ENCODE data around the gene DHRS11.
A peak's percentile ranks its signal among the peaks of the same experiment; 100 is the strongest.
"Not testable (repeated sequence)": the region's sequence is repeated elsewhere in the genome, so short reads cannot be mapped to it uniquely, and the experiment has no call there.

Gene DHRS11

DNA sequence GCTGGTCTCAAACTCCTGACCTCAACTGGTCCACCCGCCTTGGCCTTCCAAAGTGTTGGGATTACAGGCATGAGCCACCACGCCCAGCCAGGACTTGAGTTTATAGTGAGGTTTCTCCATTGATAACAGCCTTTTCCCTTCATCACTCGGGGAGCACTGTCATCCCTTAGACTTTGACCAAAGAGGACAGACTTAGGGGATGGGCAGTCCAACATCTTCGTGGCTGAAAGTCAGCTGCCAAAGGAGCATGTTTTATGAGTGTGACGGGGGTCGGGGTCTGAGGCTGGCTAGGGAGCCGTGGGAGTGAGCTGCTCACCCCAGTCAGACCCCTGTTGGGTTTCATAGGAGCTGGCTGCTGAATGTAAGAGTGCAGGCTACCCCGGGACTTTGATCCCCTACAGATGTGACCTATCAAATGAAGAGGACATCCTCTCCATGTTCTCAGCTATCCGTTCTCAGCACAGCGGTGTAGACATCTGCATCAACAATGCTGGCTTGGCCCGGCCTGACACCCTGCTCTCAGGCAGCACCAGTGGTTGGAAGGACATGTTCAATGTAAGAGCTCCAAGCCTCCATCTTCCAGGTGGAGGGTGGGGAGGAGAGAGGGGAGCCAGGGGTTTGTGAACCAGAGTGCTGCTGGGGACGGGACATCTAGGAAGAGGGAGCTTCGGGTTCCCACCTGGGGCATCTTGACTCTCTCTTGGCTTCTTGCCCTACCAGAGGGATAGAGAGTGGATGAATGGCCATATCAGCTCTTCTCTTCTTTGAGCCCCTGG is 3.1 kb downstream of the DHRS11 start:
- no peak for DNase-seq

DNA sequence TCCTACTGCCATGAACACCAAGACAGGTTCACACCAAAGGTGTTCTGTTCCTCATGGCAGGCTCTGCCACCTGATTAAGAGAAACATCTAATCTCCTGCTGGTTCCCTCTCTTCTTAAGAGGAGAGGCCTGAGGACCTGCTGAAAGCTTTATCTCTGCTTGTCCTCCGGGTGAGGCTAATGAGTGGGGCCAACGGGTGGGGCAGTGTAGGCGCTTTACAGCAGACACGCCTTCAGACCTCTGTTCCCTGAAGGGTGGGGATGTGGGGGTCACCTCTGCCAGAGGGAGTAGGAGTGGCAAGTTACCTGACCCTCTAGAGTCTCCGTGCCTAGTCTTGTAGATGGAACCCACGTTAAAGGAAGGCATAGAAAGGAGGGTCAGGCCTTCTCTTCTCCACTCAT is 5.5 kb downstream of the DHRS11 start:
- DNase-seq: no peak

DNA sequence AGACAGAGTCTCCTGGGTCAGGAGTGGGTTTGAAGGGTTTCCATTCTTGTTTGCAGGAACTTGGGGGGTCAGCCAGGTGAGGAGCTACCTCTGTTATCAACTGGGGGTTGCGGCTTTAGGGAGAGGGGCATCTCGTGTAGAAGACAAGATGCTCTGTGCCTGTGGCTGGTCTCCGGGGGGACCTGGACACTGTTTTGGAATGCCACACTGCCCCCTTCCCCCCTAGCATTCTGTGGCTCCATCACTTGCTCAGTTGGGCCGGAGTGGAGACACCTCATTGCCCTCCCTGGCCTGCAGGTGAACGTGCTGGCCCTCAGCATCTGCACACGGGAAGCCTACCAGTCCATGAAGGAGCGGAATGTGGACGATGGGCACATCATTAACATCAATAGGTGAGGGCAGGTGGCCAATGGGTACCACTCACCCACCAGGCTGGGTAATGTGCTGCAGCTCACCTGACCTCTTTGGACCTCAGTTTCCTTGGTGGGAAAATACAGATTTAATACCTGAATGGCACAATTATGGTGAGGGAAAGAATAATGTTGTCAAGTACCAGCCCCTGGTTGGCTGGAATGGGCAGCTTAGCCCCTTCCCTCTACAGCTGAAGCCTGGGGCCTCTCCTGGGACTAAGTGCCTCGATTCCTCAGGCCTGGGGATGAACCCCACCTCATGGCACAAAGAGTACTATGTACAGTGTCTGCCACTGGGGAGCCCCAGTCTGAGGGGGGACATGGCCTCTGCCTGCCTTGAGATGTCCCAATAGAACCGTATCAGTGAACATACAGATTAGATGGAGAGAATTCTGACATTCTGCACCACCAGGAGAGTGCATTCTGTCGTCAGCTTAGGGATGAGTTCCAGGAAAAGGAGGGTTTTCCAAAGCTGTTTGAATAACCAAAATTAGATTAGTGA is 6.4 kb downstream of the DHRS11 start:
- DNase-seq: no peak

DNA sequence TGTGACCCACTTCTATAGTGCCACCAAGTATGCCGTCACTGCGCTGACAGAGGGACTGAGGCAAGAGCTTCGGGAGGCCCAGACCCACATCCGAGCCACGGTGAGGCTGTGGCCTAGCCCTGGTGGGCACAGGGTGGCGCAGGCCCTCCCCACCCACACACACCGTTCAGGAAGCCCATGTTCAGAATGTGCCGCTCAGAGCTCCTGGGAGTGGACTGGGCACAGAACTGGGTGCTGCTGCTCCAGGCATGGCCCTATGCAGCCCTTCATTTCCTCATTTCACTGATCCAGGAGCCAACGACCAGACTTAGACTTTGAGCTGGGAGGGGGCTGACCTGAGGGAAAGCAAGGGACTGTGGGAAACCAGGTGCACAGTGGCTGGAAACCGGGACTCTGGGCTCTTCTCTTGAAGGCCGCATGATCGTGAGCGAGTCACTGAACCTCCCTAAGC is 7.3 kb downstream of the DHRS11 start:
- no peak for DNase-seq

DNA sequence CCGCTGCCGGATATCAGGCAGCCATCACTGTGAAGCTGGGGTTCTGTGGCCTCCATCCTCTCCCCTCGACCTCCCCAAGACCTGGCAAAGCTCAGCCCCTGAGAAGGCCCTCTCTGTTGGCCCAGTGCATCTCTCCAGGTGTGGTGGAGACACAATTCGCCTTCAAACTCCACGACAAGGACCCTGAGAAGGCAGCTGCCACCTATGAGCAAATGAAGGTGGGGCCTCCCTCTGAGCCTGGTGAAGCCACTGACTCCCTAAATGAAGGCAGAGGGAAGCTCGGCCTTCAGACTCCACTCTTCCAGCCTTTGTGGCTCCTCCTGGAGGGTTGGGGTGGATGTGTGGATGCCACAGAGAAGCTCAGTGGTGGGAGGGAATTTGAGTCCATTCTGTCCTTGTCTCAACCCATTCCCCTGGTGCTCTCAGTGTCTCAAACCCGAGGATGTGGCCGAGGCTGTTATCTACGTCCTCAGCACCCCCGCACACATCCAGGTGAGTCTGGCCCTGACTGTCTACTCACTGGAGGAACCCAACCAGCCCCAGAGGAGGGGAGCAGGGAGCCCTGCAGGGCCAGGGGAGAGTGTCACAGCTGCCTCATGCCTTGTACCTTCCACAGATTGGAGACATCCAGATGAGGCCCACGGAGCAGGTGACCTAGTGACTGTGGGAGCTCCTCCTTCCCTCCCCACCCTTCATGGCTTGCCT is 8.0 kb downstream of the DHRS11 start:
- no peak for DNase-seq

DNA sequence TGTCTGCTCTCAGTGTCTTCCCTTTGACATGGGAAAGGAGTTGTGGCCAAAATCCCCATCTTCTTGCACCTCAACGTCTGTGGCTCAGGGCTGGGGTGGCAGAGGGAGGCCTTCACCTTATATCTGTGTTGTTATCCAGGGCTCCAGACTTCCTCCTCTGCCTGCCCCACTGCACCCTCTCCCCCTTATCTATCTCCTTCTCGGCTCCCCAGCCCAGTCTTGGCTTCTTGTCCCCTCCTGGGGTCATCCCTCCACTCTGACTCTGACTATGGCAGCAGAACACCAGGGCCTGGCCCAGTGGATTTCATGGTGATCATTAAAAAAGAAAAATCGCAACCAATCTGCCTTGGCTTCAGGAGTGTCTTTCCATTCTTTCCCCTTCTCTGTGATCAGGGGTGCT is 8.8 kb downstream of the DHRS11 start:
- DNase-seq: no peak

DNA sequence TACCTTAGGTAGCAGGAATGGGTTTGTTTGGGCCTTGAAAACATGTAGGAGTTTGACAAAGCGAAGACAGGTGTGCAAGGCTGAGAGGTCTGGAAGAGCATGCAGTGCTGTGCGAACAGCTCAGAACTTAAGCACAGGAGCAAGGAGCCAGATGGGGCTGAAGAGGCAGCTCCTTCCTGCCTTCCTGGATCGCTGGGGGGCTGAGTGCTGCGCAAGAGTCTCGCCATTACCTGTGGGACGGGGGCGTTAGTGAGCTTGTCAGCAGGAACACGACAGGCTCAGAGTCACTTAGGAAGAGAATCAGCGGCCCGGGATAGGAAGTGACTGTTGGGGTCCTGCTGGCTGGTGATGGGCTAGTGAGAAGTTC is 9.2 kb downstream of the DHRS11 start:
- peak; percentile 28 to 31 for DNase-seq

DNA sequence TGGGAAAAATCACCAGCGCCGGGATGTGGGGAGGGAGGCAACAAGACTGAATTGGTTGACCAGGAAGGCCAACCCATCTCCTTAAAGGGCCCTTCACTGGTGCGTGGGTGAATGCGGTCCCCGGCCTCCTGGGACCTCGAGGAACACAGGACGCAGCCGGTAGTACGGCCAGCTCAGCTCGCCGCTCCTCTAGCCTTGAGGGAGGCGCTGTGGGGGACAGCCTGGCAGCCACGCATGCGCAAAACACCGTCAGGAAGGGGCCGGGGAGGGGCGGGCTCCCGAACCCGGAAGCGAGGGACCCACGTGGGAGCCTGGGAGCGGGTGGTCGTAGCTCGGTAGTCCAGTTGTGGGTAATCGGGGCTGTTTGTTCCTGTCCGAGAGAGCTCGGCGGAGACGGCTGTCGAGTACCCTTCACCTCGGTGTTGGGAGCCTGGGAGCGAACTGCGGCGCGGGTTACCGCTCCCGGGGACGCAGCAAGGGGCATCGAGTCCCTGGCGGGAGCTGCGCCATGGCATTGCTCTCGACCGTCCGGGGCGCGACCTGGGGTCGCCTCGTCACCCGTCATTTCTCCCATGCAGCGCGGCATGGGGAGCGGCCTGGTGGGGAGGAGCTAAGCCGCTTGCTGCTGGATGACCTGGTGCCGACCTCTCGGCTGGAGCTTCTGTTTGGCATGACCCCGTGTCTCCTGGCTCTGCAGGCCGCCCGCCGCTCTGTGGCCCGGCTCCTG is 9.8 kb downstream of the DHRS11 start, which contains the start of gene MRM1:
TSS of gene MRM1 (plus strand) at position 281 of the 727 bp plus-strand sequence. CDS start at position 509, 228 bp downstream.
- peak; percentile 89 to 92 for DNase-seq

DNA sequence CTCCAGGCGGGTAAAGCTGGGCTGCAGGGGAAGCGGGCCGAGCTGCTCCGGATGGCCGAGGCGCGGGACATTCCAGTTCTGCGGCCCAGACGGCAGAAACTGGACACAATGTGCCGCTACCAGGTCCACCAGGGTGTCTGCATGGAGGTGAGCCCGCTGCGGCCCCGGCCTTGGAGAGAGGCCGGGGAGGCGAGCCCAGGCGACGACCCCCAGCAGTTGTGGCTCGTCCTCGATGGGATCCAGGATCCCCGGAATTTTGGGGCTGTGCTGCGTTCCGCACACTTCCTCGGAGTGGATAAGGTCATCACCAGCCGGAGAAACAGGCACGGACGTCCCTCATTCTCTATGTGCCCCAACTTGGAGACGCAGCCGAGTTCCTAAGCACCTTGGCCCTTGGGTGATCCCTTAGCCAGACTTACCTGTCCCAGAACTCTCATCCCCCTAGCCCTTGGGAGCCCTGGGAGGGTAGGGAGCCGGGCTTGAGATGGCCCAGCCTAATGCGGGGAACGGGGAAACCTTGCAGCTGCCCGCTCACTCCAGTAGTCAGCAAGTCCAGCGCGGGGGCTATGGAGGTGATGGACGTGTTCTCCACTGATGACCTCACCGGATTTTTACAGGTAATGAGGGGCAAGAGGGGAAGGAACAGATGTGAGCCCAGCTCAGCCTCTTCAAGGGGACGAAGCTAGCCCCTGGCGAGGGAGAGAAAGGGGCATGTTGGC is 10.5 kb downstream of the DHRS11 start:
- peak in 1 of 2 experiments; percentile 22 for DNase-seq

DNA sequence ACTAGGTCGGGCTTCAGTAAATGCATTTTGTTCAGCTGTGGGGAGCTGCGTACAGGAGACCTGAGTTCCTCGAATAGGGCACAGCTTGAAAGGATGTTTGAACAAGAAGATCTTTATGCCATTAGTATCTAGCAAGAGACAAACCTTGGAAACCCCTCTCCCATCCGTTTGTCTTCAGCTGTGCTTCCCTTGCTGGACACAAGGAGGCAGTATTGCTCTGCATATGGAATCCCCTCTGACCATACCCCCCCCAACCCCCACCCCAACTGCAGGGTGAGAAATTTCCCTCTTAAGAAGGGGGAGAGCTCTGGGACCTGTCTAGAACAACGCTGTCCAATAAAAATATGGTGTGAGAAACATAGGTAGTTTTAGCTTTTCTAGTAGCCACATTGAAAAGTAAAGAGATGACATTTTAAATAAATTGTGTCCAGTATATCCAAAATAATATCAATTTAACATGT is 11.3 kb downstream of the DHRS11 start:
- DNase-seq: peak; percentile 62 to 67

DNA sequence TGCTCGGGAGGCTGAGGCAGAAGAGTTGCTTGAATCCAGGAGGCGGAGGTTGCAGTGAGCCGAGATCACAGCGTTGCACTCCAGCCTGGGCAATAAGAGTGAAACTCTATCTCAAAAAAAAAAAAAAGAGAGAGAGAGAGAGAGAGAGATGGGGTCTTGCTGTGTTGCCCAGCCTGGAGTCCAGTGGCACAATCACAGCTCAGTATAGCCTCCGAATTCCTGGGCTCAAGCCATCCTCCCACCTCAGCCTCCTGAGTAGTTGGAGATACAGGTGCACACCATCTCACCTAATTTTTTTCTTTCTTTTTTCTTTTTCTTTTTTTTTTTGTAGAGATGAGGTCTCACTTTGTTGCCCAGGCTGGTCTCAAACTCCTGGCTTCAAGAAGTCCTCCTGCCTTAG is 13.3 kb downstream of the DHRS11 start:
- DNase-seq: not testable (repeated sequence)

DNA sequence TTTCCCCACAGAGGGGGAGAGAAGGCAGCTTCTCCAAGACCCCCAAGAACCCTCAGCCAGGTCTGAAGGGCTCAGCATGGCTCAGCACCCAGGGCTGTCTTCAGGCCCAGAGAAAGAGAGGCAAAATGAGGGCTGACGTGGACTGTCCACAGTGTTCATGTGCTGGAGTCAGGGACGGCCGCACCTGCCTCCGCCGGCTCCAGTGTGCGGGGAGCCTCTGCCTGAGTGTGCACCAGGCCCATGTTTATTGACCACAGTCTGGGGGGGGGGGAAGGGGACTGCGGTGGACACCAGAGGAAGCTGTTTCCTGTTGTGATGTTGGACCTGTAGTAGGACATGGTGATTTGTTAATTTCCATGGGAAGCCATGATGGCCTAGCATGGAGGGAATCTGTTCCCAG is 16.6 kb downstream of the DHRS11 start:
- DNase-seq: no peak

DNA sequence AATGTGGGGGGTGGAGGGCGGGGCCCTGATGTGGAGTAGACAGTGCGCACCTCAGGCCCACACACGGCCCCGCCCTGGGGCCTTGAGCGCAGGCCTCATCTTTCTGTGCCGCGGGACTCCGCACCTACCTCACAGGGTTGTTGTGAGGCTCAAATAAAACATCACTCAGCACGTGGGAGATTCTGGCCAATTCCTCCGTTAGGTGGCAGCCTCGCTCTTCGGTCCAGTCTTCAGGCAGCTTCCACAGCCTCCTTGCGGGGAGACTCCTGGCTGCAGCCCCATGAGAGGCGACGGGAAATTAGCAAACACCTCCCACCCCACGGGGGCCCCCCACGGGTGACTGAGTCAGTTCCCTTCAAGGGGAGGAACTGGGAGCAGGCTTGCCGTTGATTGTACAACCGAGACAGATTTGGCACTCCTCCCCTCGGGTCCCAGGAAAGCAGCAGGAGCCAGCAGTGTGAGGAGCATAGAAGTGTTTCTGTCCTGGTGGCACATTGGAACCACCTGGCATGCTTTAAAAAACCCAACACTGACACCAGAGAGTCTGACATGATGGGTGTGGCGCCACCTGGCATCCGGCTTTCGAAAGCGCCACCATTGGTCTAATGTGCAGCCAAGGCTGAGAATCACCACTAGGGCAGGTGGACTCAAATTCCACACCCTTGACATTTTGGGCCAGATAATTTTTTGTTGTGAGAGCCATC is 17.3 kb downstream of the DHRS11 start:
- no peak for DNase-seq

DNA sequence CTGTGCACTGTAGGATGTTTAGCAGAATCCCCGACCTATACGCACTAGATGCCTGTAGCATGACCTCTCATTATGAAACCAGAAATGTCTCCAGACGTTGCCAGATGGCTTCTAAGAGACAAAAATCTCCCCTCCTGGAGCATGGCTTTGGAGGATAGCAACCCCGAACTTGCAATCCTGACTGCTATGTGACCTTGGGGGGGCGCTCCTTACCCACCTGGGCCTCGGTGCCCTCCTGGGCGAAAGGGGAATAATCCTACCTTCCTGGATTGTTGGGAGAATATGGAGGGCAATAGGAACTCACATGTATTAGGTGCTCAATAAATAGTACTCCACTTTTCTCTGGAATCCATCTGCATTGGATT is 17.8 kb downstream of the DHRS11 start:
- DNase-seq: no peak

DNA sequence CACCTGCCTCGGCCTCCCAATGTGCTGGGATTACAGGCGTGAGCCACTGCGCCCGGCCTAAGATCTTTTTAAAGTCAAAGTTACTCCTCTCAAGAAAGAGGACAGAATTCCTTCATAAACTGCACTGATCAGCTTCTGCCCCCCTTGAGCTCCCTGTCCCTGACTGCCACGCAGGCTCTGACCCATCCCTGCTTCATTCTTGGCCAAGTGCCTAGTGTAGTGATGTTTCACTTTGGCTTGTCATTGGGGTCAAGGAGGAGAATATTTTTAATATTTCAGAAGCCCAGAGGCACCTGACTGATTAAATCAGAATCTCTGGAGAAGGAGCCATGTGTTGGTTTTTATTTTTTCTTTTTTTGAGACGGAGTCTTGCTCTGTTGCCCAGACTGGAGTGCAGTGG is 18.8 kb downstream of the DHRS11 start:
- DNase-seq: no peak

DNA sequence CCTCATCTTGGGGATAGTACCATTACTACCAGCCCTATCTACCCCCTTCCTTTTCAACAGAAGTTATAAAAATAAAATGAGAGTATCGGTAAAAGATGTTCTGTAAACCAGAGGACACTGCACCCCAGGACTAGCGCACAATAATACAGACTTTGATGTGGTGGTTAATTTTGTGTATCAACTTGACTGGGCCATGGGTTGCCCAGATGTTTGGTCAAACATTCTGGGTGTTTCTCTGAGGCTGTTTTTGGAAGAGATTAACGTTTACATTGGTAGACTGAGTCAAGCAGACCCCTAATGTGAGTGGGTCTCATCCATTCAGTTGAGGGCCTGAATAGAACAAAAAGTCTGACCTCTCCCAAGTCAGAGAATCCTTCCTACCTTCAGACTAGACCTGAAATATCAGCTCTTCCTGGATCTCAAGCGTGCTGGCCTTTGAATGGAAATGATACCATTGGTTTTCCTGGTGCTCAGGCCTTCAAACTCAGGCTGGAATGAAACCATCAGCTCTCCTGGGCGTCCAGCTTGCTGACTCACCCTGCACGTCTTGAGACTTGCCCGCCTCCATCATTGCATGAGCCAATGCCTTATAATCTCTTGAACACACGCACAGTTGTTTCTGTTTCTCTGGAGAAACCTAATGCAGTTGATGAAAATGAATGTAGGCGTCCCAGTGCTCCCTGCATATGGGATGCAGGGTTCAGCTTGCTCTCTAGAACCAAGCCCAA is 19.8 kb downstream of the DHRS11 start:
- DNase-seq: no peak

DNA sequence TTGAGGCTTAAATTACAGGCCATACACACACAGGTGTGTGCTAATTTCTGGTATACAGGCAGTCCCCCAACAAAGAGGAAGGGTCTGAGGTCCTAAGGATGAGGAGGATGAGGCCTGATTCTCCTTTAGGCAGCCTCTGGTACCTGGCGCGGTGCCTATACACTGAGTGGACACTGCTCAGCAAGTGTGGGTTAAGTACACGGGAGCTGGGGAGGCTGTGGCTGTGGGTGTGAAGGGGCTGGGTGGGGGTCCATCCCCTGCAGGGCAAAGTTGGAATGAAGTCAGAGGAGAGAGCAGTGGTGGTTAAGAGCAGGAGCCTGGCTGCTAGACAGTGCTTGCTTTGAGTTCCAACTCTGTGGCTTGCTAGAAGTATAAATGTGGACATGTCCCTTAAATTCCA is 20.6 kb downstream of the DHRS11 start:
- no peak for DNase-seq

DNA sequence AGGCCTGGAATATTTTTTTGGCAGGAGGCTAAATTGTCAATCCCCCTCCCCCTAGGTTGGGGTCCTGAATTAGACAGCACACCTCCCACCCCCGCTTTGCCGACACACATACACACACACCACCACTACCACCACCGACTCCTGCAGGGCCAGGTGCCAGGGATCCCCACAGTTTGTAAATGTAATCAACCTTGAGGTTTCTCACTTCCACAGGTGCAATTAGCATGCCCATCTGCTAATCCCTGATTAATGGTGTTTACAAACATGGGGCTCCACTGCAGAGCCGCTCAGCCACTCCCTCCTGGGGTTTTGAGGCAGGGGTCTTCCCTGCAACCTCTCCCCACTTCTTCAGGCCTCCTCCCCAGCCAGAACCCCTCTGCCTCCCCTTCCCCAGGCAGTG is 21.5 kb downstream of the DHRS11 start:
- no peak for DNase-seq

DNA sequence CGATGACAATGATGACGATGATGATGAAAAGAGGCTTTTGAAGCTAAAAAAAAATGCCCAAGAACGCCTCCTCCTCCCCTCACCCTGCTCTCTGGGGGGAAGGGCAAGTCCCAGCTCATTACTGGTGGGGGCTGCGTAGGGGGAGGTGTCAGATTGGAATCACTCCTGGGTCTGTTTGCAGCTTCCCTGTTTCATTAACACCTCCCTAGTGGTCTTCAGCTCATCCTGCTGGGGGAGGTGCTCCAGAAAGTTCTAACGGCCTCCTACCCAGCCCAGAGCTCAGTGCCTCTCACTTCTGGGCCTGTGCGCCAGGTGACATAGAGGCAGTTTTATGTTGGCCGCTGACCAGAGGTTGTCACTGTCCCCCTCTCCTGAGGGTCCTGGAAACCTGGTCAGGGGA is 22.4 kb downstream of the DHRS11 start:
- DNase-seq: no peak

DNA sequence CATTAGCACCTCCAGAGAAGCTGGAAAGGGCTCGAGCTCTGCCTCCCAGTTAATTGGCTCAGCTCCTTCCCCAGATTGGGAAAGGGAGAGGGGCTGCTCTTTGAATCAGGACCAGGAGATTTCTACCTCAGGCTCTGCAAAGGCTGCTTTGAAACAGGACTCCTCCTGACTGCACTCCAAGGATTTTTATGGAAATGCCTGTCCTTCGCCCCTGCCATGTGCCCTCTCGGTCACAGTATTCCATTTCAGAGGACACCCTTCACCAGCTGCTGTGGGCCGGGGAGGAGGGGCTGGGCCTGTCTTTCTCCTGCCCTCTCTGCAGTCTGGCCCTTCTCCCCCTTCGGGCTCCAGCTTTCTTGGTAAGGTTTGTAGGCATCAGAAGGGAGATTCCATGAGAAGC is 23.3 kb downstream of the DHRS11 start:
- DNase-seq: no peak
